GM19025 (cell line): ENCODE data around the gene DHRS7B.
"Not testable (repeated sequence)": the region's sequence is repeated elsewhere in the genome, so short reads cannot be mapped to it uniquely, and the experiment has no call there.

ENCODE experiments used
- ATAC-seq: cut with Tn5 transposase; IDR thresholded peaks from one replicate; pipeline ENCODE4 v1.9.1; 2021; ENCODE audit warnings: mild to moderate bottlenecking, low read depth, moderate library complexity; ENCODE audit not compliant: unreplicated experiment

DHRS7B gene

GRCh38 chr17:21107067-21107650 lies 19.6 kb upstream of the DHRS7B start:
- ATAC-seq = not testable (repeated sequence)

GRCh38 chr17:21108651-21109050 lies 18.1 kb upstream of the DHRS7B start:
- ATAC-seq = no peak

GRCh38 chr17:21113049-21113690 lies 13.6 kb upstream of the DHRS7B start:
- ATAC-seq = no peak

- ATAC-seq = no peak
Measured at GRCh38 chr17:21113716-21114115, 13.0 kb upstream of the DHRS7B start.

GRCh38 chr17:21114791-21115190 lies 12.0 kb upstream of the DHRS7B start:
- ATAC-seq = not testable (repeated sequence)

- ATAC-seq = no peak
Measured at GRCh38 chr17:21119247-21119918, 7.4 kb upstream of the DHRS7B start.

- ATAC-seq = no peak
Measured at GRCh38 chr17:21119919-21120249, 6.9 kb upstream of the DHRS7B start.

GRCh38 chr17:21124086-21124485 lies 2.7 kb upstream of the DHRS7B start:
- ATAC-seq = no peak

- ATAC-seq = not testable (repeated sequence)
Measured at GRCh38 chr17:21124517-21124916, 2.2 kb upstream of the DHRS7B start.

- no peak for ATAC-seq
Measured at GRCh38 chr17:21125862-21126261, 902 bp upstream of the DHRS7B start.

- no peak for ATAC-seq
Measured at GRCh38 chr17:21127509-21128077, 829 bp downstream of the DHRS7B start.

- no peak for ATAC-seq
Measured at GRCh38 chr17:21129023-21129681, 2.4 kb downstream of the DHRS7B start.

GRCh38 chr17:21131137-21131536 lies 4.4 kb downstream of the DHRS7B start:
- no peak for ATAC-seq

GRCh38 chr17:21132428-21132827 lies 5.7 kb downstream of the DHRS7B start:
- ATAC-seq = no peak

- ATAC-seq = no peak
Measured at GRCh38 chr17:21134559-21134958, 7.8 kb downstream of the DHRS7B start.

- no peak for ATAC-seq
Measured at GRCh38 chr17:21140911-21141310, 14.1 kb downstream of the DHRS7B start.

GRCh38 chr17:21141331-21141730 lies 14.6 kb downstream of the DHRS7B start:
- ATAC-seq = no peak

- ATAC-seq = not testable (repeated sequence)
Measured at GRCh38 chr17:21142065-21142464, 15.3 kb downstream of the DHRS7B start.

GRCh38 chr17:21143695-21144094 lies 16.9 kb downstream of the DHRS7B start:
- ATAC-seq = no peak

GRCh38 chr17:21144299-21144698 lies 17.5 kb downstream of the DHRS7B start:
- ATAC-seq = not testable (repeated sequence)

GRCh38 chr17:21146362-21147015 lies 19.7 kb downstream of the DHRS7B start:
- no peak for ATAC-seq
